GM13977 (cell line): ENCODE data around the gene EIF4EBP2.

Experiments
- DNase-seq: peaks from one replicate; pipeline ENCODE4 v3.0.0; 2012; ENCODE audit warnings: low spot score
- in situ Hi-C: fragments of 300-500 bp; cut with MboI; formaldehyde crosslinking; loops from one replicate; pipeline ENCODE4 v1.12.0; 2022; ENCODE audit warnings: low sequenced_read_pairs, low pct_unique_long_range_greater_than_20kb, mixed read lengths, inconsistent platforms; ENCODE audit not compliant: unreplicated experiment
- TF ChIP-seq, protein P1 (sequence below): IDR thresholded peaks from 2 replicates; pipeline ENCODE4 v1.5.1; 2012; ENCODE audit warnings: mild to moderate bottlenecking, control low read depth; ENCODE audit not compliant: insufficient read depth; ENCODE audit errors: extremely low read depth, missing control alignments

EIF4EBP2 gene

DNA sequence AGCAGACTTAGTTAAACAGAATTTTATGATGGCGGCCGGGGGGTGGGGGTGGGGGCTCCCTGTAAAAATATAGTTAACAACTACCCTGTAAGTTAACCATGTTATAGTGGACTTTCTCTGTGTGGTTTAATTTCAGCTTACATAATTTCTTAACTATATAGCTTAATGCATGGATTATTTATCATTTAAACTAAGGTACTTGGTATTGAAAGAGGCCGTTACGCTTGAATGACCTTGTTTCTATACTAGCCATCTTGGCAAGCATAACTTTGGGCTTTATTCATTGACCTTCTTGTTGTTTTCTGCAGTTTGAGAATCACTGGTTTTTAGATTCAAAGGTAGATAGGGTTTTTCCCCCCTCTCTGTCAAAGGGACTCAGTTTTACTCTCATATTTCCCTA is 8.4 kb downstream of the EIF4EBP2 start:
- TF ChIP-seq, protein P1, sequence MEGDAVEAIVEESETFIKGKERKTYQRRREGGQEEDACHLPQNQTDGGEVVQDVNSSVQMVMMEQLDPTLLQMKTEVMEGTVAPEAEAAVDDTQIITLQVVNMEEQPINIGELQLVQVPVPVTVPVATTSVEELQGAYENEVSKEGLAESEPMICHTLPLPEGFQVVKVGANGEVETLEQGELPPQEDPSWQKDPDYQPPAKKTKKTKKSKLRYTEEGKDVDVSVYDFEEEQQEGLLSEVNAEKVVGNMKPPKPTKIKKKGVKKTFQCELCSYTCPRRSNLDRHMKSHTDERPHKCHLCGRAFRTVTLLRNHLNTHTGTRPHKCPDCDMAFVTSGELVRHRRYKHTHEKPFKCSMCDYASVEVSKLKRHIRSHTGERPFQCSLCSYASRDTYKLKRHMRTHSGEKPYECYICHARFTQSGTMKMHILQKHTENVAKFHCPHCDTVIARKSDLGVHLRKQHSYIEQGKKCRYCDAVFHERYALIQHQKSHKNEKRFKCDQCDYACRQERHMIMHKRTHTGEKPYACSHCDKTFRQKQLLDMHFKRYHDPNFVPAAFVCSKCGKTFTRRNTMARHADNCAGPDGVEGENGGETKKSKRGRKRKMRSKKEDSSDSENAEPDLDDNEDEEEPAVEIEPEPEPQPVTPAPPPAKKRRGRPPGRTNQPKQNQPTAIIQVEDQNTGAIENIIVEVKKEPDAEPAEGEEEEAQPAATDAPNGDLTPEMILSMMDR = no peak
- in situ Hi-C loops = no loop called here
- DNase-seq = no peak

DNA sequence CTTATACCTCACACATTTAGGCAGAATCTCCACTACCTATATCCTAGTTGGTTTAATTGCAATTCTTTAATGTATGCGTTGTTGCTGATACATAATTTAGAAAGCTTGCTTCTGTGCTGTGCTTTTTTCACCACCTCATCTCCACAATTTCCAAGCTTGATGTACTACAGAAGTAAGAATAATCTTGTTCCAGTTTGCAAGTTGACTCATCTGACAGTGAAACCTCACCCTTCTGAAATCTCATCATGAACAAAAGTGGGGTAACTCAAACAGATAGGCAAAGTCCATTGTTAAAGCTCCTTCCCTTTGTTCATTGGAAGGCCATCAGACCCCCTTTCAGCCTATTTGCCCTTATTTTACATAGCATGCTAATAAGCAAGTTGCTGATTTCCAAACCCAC is 13.6 kb downstream of the EIF4EBP2 start:
- no peak for DNase-seq
- in situ Hi-C loops = no loop called here
- TF ChIP-seq, protein P1 = no peak

DNA sequence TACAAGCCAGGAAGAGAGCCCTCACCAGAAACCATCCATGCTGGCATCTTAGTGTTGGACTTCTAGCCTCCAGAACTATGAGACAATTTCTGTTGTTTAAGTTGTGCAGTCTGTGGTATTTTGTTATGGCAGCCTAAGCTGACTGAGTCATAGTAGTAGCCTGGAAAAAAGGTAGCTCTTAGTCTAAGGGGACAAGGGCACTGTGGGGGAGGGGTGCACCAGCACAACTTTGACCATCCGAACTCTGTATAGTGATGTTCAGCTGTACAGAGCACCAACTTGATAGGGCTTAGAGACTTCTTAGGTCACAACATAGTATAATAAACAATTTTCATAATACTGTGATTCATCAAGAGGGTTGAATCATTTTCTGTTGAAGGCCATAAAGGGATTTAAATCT is 14.3 kb downstream of the EIF4EBP2 start:
- no peak for DNase-seq
- TF ChIP-seq, protein P1 = no peak
- in situ Hi-C loops = no loop called here

DNA sequence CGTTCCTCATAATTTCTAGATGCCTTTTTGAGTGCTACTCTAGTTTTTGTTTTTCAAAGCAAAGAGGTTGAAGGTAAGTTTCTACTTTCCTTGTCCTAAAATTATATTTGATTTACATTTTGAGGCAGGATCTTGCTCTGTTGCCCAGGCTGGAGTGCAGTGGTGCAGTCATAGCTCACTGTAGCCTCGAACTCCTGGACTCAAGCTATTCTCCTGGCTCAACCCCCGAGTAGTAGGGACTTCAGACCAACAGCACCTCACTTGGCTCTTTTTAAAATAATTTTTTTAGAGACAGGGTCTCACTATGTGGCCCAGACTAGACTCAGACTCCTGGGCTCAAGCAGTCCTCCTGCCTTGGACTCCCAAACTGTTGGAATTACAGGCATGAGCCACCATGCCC is 14.8 kb downstream of the EIF4EBP2 start:
- in situ Hi-C loops = no loop called here
- no peak for DNase-seq

DNA sequence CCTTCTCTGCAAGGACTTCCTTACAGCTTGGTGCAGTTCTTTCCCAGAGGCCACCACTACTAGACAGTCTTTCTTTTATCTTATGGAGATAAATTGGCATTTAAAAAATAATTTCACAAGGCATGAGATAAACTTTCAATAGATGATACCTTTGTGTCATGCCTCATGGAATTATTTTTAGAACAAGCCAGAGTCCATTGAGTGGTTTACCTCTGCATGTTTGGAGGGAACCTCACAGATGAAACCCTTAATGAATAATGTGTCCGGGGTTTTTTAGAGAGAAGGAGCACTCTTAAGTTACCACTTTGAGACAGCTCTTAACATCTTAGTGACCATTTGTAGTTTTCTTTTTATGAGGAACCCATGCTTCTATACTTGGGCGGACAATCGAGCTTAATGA is 20.4 kb downstream of the EIF4EBP2 start:
- TF ChIP-seq, protein P1 = no peak
- in situ Hi-C loops = no loop called here
- no peak for DNase-seq

More for the DNA sequence above, 14.8 kb downstream of the EIF4EBP2 start:
- TF ChIP-seq, protein P1 = no peak

DNA sequence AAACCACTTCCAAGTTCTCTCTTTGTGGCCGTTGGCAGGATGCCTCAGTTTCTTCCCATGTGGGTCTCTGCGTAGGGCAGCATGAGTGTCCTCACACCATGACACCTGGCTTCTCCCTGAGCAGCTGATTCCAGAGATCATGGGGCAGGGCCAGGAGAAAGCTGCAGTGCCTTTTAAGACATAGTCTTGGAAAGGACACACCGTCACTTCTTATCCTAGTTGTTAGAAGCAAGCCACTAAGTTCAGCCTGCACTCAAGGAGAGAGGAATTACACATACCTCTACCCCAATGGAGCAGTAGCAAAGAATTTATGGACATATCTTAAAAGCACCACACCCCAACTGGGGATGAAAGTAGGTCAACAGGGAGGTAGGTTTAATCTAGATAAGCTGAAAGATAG is 21.2 kb downstream of the EIF4EBP2 start:
- in situ Hi-C loops = no loop called here
- DNase-seq = no peak
- TF ChIP-seq, protein P1 = no peak

DNA sequence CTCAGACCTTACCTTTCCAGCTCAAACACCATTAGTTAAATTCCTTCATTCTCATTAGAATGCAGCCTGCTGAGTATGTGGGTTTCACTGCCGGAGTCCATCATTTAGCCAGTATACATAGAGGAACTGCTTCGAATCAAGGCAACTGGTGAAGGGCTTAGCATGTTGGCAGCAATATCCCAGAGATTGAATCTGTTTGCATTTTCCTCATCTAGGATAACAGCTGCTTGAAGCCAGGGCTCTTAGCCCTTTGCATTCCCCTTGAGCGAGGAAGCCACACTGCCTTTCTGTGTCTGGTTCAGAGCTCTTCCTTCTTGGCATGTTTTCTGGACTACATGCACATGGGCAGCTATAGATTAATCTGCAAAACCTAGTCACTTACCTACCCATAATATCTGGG is 22.9 kb downstream of the EIF4EBP2 start:
- no peak for DNase-seq
- in situ Hi-C loops = no loop called here
- TF ChIP-seq, protein P1 = no peak
